Measurements from ENCODE around the gene FAM89B. TPM values are rescaled to one million over a fixed set of nuclear protein-coding genes. Genes with fewer than 3 reads are reported as not detected.

Gene FAM89B
- polyA plus RNA-seq, 1 donor from 2014 or later, result 75.1 TPM

- Histone ChIP-seq H3K4me3 (ENCODE audit: low read length) (peak overlapping the region; percentile 82), H2AFZ (ENCODE audit: low read depth, low read length) (no peak overlapping the region), H3K79me2 (replicated peaks; ENCODE audit: insufficient read depth, low read length) (peaks cover 54% of the 10 kb centered on the region), H3K9ac (ENCODE audit: low read length) (peak overlapping the region; percentile 91), H4K20me1 (ENCODE audit: insufficient read depth) (peaks cover 15% of the 10 kb centered on the region), H3F3A (ENCODE audit: insufficient read depth, low read length, poor library complexity, severe bottlenecking) (peaks cover 9% of the 10 kb centered on the region), H3K27me3 (ENCODE audit: insufficient read depth, low read depth, low read length) (peaks cover 7% of the 10 kb centered on the region), H3K9me2 (ENCODE audit: insufficient read depth, low read length) (no peaks in the 10 kb centered on the region), H3K36me3 (ENCODE audit: insufficient read depth, low read length) (no peaks in the 10 kb centered on the region), H3K9me3 (ENCODE audit: low read length) (no peaks in the 10 kb centered on the region), H3K27ac (ENCODE audit: low read length) (peak overlapping the region; percentile 73), H3K4me2 (ENCODE audit: low read length) (peak overlapping the region; percentile 96)
- no peak for TF ChIP-seq RAD21 (conservative IDR thresholded peaks at IDR 0.05)
- no peak for TF ChIP-seq SMC3 (conservative IDR thresholded peaks at IDR 0.05; ENCODE audit: poor library complexity)
- TF ChIP-seq POLR2AphosphoS5 (IDR thresholded peaks at IDR 0.05), result no peak
- TF ChIP-seq TAF1 (IDR thresholded peaks at IDR 0.05; ENCODE audit: low read depth), result no peak
- no peak for TF ChIP-seq MXI1 (conservative IDR thresholded peaks at IDR 0.05; ENCODE audit: poor library complexity, severe bottlenecking)
- no peak for TF ChIP-seq EP300 (conservative IDR thresholded peaks at IDR 0.05; ENCODE audit: poor library complexity, severe bottlenecking)
- TF ChIP-seq EZH2 (IDR thresholded peaks at IDR 0.05; ENCODE audit: borderline replicate concordance, insufficient read depth, low read length, poor library complexity, severe bottlenecking), result no peak
- no peak for TF ChIP-seq CTCF (IDR thresholded peaks at IDR 0.05; ENCODE audit: poor library complexity, severe bottlenecking)
- no peak for TF ChIP-seq REST (IDR thresholded peaks at IDR 0.05; ENCODE audit: borderline replicate concordance)
These were observed 918 bp upstream of the FAM89B start for GRCh38 chr11:65571420-65571819.

GRCh38 chr11:65571940-65572339 is 398 bp upstream of the FAM89B start:
- Histone ChIP-seq H3K79me2 (replicated peaks; ENCODE audit: insufficient read depth, low read length) (peaks cover 53% of the 10 kb centered on the region), H4K20me1 (ENCODE audit: insufficient read depth) (peaks cover 15% of the 10 kb centered on the region), H3K9me3 (ENCODE audit: low read length) (no peaks in the 10 kb centered on the region), H3K9ac (ENCODE audit: low read length) (peak overlapping the region; percentile 91), H3K4me3 (ENCODE audit: low read length) (peak overlapping the region; percentile 82), H3K4me2 (ENCODE audit: low read length) (peak overlapping the region; percentile 96), H3K36me3 (ENCODE audit: insufficient read depth, low read length) (no peaks in the 10 kb centered on the region), H3K9me2 (ENCODE audit: insufficient read depth, low read length) (no peaks in the 10 kb centered on the region), H3F3A (ENCODE audit: insufficient read depth, low read length, poor library complexity, severe bottlenecking) (peaks cover 9% of the 10 kb centered on the region), H3K27ac (ENCODE audit: low read length) (peak overlapping the region; percentile 73), H3K27me3 (ENCODE audit: insufficient read depth, low read depth, low read length) (peaks cover 7% of the 10 kb centered on the region), H2AFZ (ENCODE audit: low read depth, low read length) (no peak overlapping the region)
- TF ChIP-seq REST (IDR thresholded peaks at IDR 0.05; ENCODE audit: borderline replicate concordance) (no peak), TAF1 (IDR thresholded peaks at IDR 0.05; ENCODE audit: low read depth) (no peak), RAD21 (conservative IDR thresholded peaks at IDR 0.05) (peak; percentile 59), EP300 (conservative IDR thresholded peaks at IDR 0.05; ENCODE audit: poor library complexity, severe bottlenecking) (no peak), MXI1 (conservative IDR thresholded peaks at IDR 0.05; ENCODE audit: poor library complexity, severe bottlenecking) (no peak), CTCF (IDR thresholded peaks at IDR 0.05; ENCODE audit: poor library complexity, severe bottlenecking) (peak; percentile 65), EZH2 (IDR thresholded peaks at IDR 0.05; ENCODE audit: borderline replicate concordance, insufficient read depth, low read length, poor library complexity, severe bottlenecking) (no peak), POLR2AphosphoS5 (IDR thresholded peaks at IDR 0.05) (no peak), SMC3 (conservative IDR thresholded peaks at IDR 0.05; ENCODE audit: poor library complexity) (peak; percentile 66)

Measured in neural cell (in vitro differentiated cells).